HL-60 (cell line): ENCODE measurements around the gene PLD2.
A peak's percentile ranks its signal among the peaks of the same experiment; 100 is the strongest.

ENCODE experiments used
- DNase-seq, 2 experiments: peaks; one replicate each; pipeline ENCODE4 v3.0.0-alpha.2; 2010 to 2020; ENCODE audit warnings: low read depth in 1 of 2, low spot score in 1 of 2
- H3K27ac ChIP-seq: fragments of 250-450 bp; sonication (Bioruptor Pico); replicated peaks from 2 replicates; pipeline ENCODE4 v1.5.1; 2020; ENCODE audit warnings: mild to moderate bottlenecking, moderate library complexity
- H3K27me3 ChIP-seq: fragments of 250-450 bp; sonication (Bioruptor Pico); 2 replicates; pipeline ENCODE4 v1.5.1; 2021; ENCODE audit warnings: mild to moderate bottlenecking, moderate library complexity; ENCODE audit not compliant: insufficient read depth, poor library complexity, severe bottlenecking
- H3K4me3 ChIP-seq: replicated peaks from 2 replicates; pipeline ENCODE4 v1.5.1; 2011; ENCODE audit warnings: mild to moderate bottlenecking, control low read depth, low read length; ENCODE audit not compliant: insufficient read depth
- CTCF ChIP-seq: IDR thresholded peaks from one replicate; pipeline ENCODE4 v1.5.1; 2011; ENCODE audit warnings: low read length, control low read depth, inconsistent platforms; ENCODE audit not compliant: insufficient read depth
- GABPA ChIP-seq: IDR thresholded peaks from 2 replicates; pipeline ENCODE4 v1.6.1; 2012; ENCODE audit warnings: low read depth
- POLR2AphosphoS5 ChIP-seq: IDR thresholded peaks from 2 replicates; pipeline ENCODE4 v1.6.1; 2012; ENCODE audit warnings: low read depth
- REST ChIP-seq: IDR thresholded peaks from 2 replicates; pipeline ENCODE4 v1.6.1; 2012; ENCODE audit warnings: low read depth; ENCODE audit not compliant: insufficient replicate concordance
- SPI1 ChIP-seq: IDR thresholded peaks from 2 replicates; pipeline ENCODE4 v1.6.1; 2012; ENCODE audit warnings: low read depth, mild to moderate bottlenecking, borderline replicate concordance

Gene PLD2

GRCh38 chr17:4795168-4795567, 11.8 kb upstream of the PLD2 start:
- Histone ChIP-seq H3K27ac (no peak overlapping the region; the same call in 1 of the 2 replicates), H3K4me3 (no peak overlapping the region), H3K27me3 (no peaks in the 10 kb centered on the region)
- DNase-seq: no peak
- no peak for TF ChIP-seq GABPA
- TF ChIP-seq POLR2AphosphoS5: no peak
- no peak for TF ChIP-seq SPI1
- TF ChIP-seq REST: no peak
- no peak for TF ChIP-seq CTCF

DNA sequence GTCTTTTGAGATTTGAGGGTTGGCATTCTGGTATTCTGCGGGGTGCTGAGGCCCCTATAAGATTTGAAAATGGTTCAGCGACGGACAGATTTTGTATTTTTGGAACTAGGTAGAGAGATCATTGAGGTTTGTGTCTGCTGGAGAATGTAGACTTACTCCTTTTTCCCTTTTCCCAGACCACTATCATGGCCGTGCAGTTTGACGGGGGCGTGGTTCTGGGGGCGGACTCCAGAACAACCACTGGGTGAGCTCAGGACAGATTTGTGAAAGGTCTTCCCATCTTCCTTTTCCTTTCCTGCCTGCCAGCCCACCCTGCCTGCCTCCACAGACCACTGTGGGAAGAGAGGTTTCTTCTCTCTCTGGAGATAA, 10.4 kb upstream of the PLD2 start:
- TF ChIP-seq GABPA: no peak
- TF ChIP-seq POLR2AphosphoS5: no peak
- no peak for TF ChIP-seq SPI1
- no peak for TF ChIP-seq REST
- TF ChIP-seq CTCF: no peak
- Histone ChIP-seq H3K4me3 (peak overlapping the region; percentile 91), H3K27ac (peak overlapping the region; percentile 58), H3K27me3 (no peaks in the 10 kb centered on the region)
- peak in 1 of 2 experiments; percentile 4 for DNase-seq

- no peak overlapping the region for H3K4me3 ChIP-seq
- TF ChIP-seq GABPA (no peak), CTCF (no peak), POLR2AphosphoS5 (no peak), SPI1 (no peak), REST (no peak)
- H3K27me3 ChIP-seq: no peaks in the 10 kb centered on the region
- no peak overlapping the region for H3K27ac ChIP-seq
- no peak for DNase-seq
These were observed 6.3 kb upstream of the PLD2 start for GRCh38 chr17:4800462-4801196.
